ENCODE data around the gene H2AZ2.
"Not testable (repeated sequence)": the region's sequence is repeated elsewhere in the genome, so short reads cannot be mapped to it uniquely, and the experiment has no call there.

H2AZ2 gene

GRCh38 chr7:44797329-44798258 lies 50.3 kb downstream of the H2AZ2 start:
- H3K4me3 ChIP-seq (ENCODE audit: low read depth, low read length): peak overlapping the region; percentile 85
- H3K4me1 ChIP-seq (ENCODE audit: control insufficient read depth, insufficient read depth, low read length): 0 out of 2 replicates have a peak, but pooled peaks cover 2% of the 10 kb centered on the region
- H3K36me3 ChIP-seq (ENCODE audit: control insufficient read depth, insufficient read depth, low read length): peaks cover 52% of the 10 kb centered on the region
- no peaks in the 10 kb centered on the region for H3K27me3 ChIP-seq (ENCODE audit: control insufficient read depth, insufficient read depth, low read length)
- peak overlapping the region; percentile 100 for H3K9ac ChIP-seq (ENCODE audit: low read length)
- H3K9me3 ChIP-seq (ENCODE audit: control insufficient read depth, insufficient read depth, low read depth, low read length): no peaks in the 10 kb centered on the region
- peak overlapping the region; percentile 98 for H3K27ac ChIP-seq (ENCODE audit: low read depth, low read length)

GRCh38 chr7:44796504-44797328 lies 51.2 kb downstream of the H2AZ2 start, which contains the start of gene PPIA:
Gene PPIA (plus strand): TSS chr7:44796681. CDS start chr7:44796725, 44 bp downstream.
- Histone ChIP-seq H3K4me1 (ENCODE audit: control insufficient read depth, insufficient read depth, low read length) (0 out of 2 replicates have a peak, but pooled peaks cover 2% of the 10 kb centered on the region), H3K27me3 (ENCODE audit: control insufficient read depth, insufficient read depth, low read length) (no peaks in the 10 kb centered on the region), H3K36me3 (ENCODE audit: control insufficient read depth, insufficient read depth, low read length) (peaks cover 43% of the 10 kb centered on the region), H3K27ac (ENCODE audit: low read depth, low read length) (peak within 1 kb of the TSS; percentile 98), H3K9me3 (ENCODE audit: control insufficient read depth, insufficient read depth, low read depth, low read length) (no peaks in the 10 kb centered on the region), H3K9ac (ENCODE audit: low read length) (peak within 1 kb of the TSS; percentile 100), H3K4me3 (ENCODE audit: low read depth, low read length) (peak within 1 kb of the TSS; percentile 85)

- Histone ChIP-seq H3K4me1 (ENCODE audit: control insufficient read depth, insufficient read depth, low read length) (0 out of 2 replicates have a peak, but pooled peaks cover 2% of the 10 kb centered on the region), H3K27ac (ENCODE audit: low read depth, low read length) (peak overlapping the region; percentile 98)
Observed at GRCh38 chr7:44796034-44796503, 51.8 kb downstream of the H2AZ2 start.

GRCh38 chr7:44794331-44794730 lies 53.6 kb downstream of the H2AZ2 start:
- H3K4me1 ChIP-seq (ENCODE audit: control insufficient read depth, insufficient read depth, low read length): 0 out of 2 replicates have a peak, but pooled peaks cover 2% of the 10 kb centered on the region
- H3K27ac ChIP-seq (ENCODE audit: low read depth, low read length): no peak overlapping the region
- H3K9me3 ChIP-seq (ENCODE audit: control insufficient read depth, insufficient read depth, low read depth, low read length): no peaks in the 10 kb centered on the region
- no peak overlapping the region for H3K9ac ChIP-seq (ENCODE audit: low read length)
- no peaks in the 10 kb centered on the region for H3K27me3 ChIP-seq (ENCODE audit: control insufficient read depth, insufficient read depth, low read length)
- no peak overlapping the region for H3K4me3 ChIP-seq (ENCODE audit: low read depth, low read length)
- H3K36me3 ChIP-seq (ENCODE audit: control insufficient read depth, insufficient read depth, low read length): peaks cover 21% of the 10 kb centered on the region

More at GRCh38 chr7:44796034-44796503, 51.8 kb downstream of the H2AZ2 start:
- H3K36me3 ChIP-seq (ENCODE audit: control insufficient read depth, insufficient read depth, low read length): peaks cover 37% of the 10 kb centered on the region
- H3K9me3 ChIP-seq (ENCODE audit: control insufficient read depth, insufficient read depth, low read depth, low read length): no peaks in the 10 kb centered on the region
- peak overlapping the region; percentile 84 for H3K9ac ChIP-seq (ENCODE audit: low read length)
- no peaks in the 10 kb centered on the region for H3K27me3 ChIP-seq (ENCODE audit: control insufficient read depth, insufficient read depth, low read length)
- peak overlapping the region; percentile 85 for H3K4me3 ChIP-seq (ENCODE audit: low read depth, low read length)

- 0 out of 2 replicates have a peak, but pooled peaks cover 2% of the 10 kb centered on the region for H3K4me1 ChIP-seq (ENCODE audit: control insufficient read depth, insufficient read depth, low read length)
Observed at GRCh38 chr7:44793919-44794318, 54.0 kb downstream of the H2AZ2 start.

GRCh38 chr7:44791278-44792219 lies 56.3 kb downstream of the H2AZ2 start:
- Histone ChIP-seq H3K9ac (ENCODE audit: low read length) (no peak overlapping the region), H3K4me1 (ENCODE audit: control insufficient read depth, insufficient read depth, low read length) (no peaks in the 10 kb centered on the region), H3K9me3 (ENCODE audit: control insufficient read depth, insufficient read depth, low read depth, low read length) (no peaks in the 10 kb centered on the region), H3K27ac (ENCODE audit: low read depth, low read length) (no peak overlapping the region), H3K4me3 (ENCODE audit: low read depth, low read length) (no peak overlapping the region), H3K36me3 (ENCODE audit: control insufficient read depth, insufficient read depth, low read length) (no peaks in the 10 kb centered on the region), H3K27me3 (ENCODE audit: control insufficient read depth, insufficient read depth, low read length) (no peaks in the 10 kb centered on the region)

More at GRCh38 chr7:44793919-44794318, 54.0 kb downstream of the H2AZ2 start:
- H3K4me3 ChIP-seq (ENCODE audit: low read depth, low read length): no peak overlapping the region
- H3K9ac ChIP-seq (ENCODE audit: low read length): no peak overlapping the region
- H3K9me3 ChIP-seq (ENCODE audit: control insufficient read depth, insufficient read depth, low read depth, low read length): no peaks in the 10 kb centered on the region
- H3K36me3 ChIP-seq (ENCODE audit: control insufficient read depth, insufficient read depth, low read length): peaks cover 17% of the 10 kb centered on the region
- no peak overlapping the region for H3K27ac ChIP-seq (ENCODE audit: low read depth, low read length)
- H3K27me3 ChIP-seq (ENCODE audit: control insufficient read depth, insufficient read depth, low read length): no peaks in the 10 kb centered on the region

GRCh38 chr7:44789990-44790389 lies 57.9 kb downstream of the H2AZ2 start:
- Histone ChIP-seq H3K9me3 (ENCODE audit: control insufficient read depth, insufficient read depth, low read depth, low read length) (no peaks in the 10 kb centered on the region), H3K36me3 (ENCODE audit: control insufficient read depth, insufficient read depth, low read length) (no peaks in the 10 kb centered on the region), H3K4me3 (ENCODE audit: low read depth, low read length) (no peak overlapping the region), H3K27ac (ENCODE audit: low read depth, low read length) (no peak overlapping the region), H3K4me1 (ENCODE audit: control insufficient read depth, insufficient read depth, low read length) (no peaks in the 10 kb centered on the region), H3K27me3 (ENCODE audit: control insufficient read depth, insufficient read depth, low read length) (no peaks in the 10 kb centered on the region), H3K9ac (ENCODE audit: low read length) (no peak overlapping the region)

GRCh38 chr7:44787762-44788161 lies 60.1 kb downstream of the H2AZ2 start:
- no peaks in the 10 kb centered on the region for H3K4me1 ChIP-seq (ENCODE audit: control insufficient read depth, insufficient read depth, low read length)
- H3K36me3 ChIP-seq (ENCODE audit: control insufficient read depth, insufficient read depth, low read length): no peaks in the 10 kb centered on the region
- H3K9me3 ChIP-seq (ENCODE audit: control insufficient read depth, insufficient read depth, low read depth, low read length): peaks cover 7% of the 10 kb centered on the region
- no peak overlapping the region for H3K9ac ChIP-seq (ENCODE audit: low read length)
- no peak overlapping the region for H3K27ac ChIP-seq (ENCODE audit: low read depth, low read length)
- H3K27me3 ChIP-seq (ENCODE audit: control insufficient read depth, insufficient read depth, low read length): no peaks in the 10 kb centered on the region
- H3K4me3 ChIP-seq (ENCODE audit: low read depth, low read length): no peak overlapping the region

GRCh38 chr7:44787041-44787440 lies 60.8 kb downstream of the H2AZ2 start:
- H3K9ac ChIP-seq (ENCODE audit: low read length): no peak overlapping the region
- no peak overlapping the region for H3K27ac ChIP-seq (ENCODE audit: low read depth, low read length)
- H3K36me3 ChIP-seq (ENCODE audit: control insufficient read depth, insufficient read depth, low read length): no peaks in the 10 kb centered on the region
- H3K4me1 ChIP-seq (ENCODE audit: control insufficient read depth, insufficient read depth, low read length): no peaks in the 10 kb centered on the region
- no peak overlapping the region for H3K4me3 ChIP-seq (ENCODE audit: low read depth, low read length)
- H3K9me3 ChIP-seq (ENCODE audit: control insufficient read depth, insufficient read depth, low read depth, low read length): peaks cover 7% of the 10 kb centered on the region
- no peaks in the 10 kb centered on the region for H3K27me3 ChIP-seq (ENCODE audit: control insufficient read depth, insufficient read depth, low read length)

- H3K4me3 ChIP-seq (ENCODE audit: low read depth, low read length); H3K4me1 ChIP-seq (ENCODE audit: control insufficient read depth, insufficient read depth, low read length); H3K27me3 ChIP-seq (ENCODE audit: control insufficient read depth, insufficient read depth, low read length); H3K27ac ChIP-seq (ENCODE audit: low read depth, low read length); H3K9ac ChIP-seq (ENCODE audit: low read length); H3K9me3 ChIP-seq (ENCODE audit: control insufficient read depth, insufficient read depth, low read depth, low read length); H3K36me3 ChIP-seq (ENCODE audit: control insufficient read depth, insufficient read depth, low read length): not testable (repeated sequence)
Observed at GRCh38 chr7:44785218-44785617, 62.7 kb downstream of the H2AZ2 start.
